GDM1 (cell line): ENCODE measurements around the gene CBR3.

Experiments
- DNase-seq: peaks from one replicate; lab custom pipeline; 2025; lab: John Stamatoyannopoulos, UW

CBR3 gene

DNA sequence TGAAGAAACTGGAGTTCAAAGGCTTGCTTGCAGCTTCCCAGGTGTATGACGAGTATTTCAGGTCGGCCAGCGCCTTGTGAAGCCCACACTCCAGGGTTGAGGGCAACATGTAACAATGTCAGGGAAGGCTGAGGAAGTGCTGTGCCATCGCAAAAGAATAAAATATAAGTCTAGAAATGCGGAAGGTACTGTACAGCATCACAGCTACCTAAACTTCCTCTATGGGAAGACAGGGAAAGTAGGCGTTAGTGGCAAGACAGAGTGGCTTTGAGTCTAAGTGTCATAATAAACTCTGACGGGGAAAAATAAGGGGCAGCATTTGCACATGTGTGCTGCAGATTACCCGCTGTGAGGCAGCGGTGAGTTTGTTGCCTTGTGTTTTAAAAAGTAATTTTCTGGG lies 50.6 kb downstream of the CBR3 start:
- DNase-seq, result no peak

DNA sequence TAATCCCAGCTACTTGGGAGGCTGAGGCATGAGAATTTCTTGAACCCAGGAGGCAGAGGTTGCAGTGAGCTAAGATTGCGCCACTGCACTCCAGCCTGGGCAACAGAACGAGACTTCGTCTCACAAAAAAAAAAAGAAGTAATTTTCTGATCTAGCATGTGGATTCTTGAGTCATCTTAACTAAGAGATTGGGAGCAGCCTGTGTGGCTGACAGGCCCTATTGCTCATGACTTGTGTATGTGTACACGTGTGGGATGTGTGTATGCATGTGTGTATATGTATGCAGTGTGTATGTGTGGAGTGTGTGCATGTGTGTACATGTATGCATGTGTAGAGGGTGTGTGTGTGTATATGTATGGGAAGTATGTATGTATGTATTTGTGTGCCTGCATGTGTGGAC lies 51.2 kb downstream of the CBR3 start:
- DNase-seq, result no peak

DNA sequence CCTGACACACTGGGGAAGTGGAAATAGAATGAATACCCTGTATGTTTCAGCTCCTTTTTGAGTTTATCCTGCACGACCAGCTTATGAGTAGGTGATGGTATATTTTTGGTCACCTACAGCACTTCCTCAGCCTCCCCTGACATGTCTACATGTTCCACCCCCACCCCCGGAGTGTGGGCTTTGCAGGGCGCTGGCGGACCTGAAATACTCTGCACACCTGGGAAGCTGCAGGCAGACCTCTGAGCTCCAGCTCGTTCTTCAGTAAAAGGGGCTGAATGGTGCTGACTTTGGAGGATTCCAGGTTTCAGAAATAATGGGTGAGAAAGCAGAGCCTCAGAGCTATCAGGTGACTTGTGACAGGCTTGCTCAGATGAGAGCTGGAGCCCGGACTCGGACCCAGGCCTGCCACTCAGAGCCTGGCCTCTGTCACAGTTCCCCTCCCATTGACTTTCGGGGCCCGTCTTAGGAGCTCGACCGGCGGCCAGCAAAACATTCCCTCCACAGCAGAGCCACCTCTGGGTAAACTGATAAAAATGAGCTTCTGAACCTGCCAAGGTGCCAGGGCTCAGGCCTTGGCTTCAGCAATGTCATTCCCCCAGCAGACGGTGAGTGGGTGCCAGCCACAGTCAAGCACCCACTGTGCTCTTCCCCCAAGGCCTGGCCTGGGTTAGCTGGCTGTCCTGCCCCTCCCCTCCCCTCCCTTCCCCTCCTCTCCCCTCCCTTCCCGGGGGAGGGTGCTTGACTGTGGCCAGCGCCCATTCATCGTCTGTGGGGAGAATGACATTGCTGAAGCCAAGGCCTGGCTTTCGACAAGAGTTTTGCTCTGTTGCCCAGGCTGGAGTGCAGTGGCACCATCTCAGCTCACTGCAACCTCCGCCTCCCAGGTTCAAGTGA lies 51.9 kb downstream of the CBR3 start:
- no peak for DNase-seq

DNA sequence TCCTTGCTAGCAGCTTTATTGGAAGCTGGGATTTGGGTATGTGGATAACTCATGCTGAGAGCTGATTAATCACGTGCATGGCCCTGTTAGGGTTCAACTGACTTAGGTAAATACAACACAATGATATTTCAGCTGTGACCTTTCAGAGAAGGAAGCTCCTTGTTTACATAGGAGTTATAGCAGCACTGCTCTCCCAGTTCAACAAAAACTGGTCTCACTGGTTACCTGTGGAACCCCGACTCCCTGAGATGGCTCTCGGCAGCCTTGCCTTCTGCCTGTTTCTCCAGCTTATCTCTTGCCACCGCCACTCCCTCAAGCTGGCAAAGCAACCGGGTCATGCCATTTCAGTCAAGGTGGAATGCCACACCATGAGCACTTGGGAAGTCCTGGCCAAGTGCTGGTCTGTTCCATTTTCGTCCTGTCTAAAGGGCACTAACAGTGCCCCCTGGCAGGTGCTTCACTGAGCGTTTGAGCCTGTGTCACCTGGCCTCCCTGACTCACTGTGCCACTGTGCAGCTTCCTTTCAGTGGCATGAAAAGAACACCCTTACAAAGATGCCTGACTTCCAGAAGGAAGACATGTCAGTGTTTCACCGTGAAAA lies 53.3 kb downstream of the CBR3 start:
- DNase-seq, result no peak

DNA sequence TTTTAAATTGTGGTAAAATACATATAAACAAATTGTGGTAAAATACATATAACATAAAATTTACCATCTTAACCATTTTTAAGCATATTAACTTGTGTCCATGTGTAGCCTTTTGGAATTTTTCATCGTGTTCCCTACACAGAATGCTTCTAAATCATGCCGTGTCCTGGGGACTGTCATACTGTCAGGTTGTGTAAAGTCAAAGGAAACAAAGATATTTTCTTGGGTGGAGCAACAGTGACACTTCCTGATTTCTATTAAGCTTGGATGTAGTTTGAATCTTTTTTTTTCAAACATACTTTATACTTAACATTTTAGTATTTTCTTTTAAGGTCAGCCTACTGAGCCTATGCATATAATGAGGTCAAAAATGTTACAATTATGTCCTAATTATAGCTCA lies 54.1 kb downstream of the CBR3 start:
- DNase-seq, result no peak

DNA sequence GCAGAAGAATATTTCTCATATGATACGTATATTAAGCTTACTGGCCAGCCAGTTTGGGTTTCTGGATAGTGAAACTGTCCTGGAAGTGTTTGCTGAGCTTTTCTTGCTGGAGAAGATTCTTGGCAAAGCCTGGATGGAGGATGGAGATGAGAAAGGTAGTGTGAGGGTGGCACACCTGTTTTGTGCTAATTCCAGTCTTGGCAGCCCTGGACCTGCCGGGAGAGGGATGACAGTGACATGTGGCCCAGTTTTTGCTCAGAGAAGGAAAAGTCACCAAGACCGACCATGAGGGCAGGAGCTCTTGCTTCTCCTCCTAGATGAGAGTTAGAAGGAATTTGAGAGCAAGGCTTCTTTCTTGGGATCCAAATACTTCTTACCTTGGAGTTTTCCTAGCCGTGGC lies 55.9 kb downstream of the CBR3 start:
- no peak for DNase-seq

DNA sequence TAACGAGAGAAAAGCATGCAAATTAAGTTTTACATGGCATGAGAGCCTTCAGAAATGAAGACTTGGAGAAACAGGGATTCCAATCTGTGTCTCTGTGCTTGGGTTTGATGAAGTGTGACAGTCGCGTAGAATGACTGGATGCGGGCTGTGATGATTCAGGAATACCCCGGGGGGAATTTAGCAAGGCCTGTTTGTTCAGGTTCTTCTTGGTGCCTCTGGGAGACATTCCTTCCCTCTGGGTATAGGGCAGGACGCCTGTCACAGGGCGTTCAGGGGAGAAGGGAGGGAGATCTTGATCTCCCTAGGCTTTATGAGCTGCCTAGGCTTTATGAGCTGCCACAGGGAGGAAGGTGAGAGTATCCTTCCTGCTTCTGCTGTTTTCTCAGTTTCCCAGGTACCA lies 58.3 kb downstream of the CBR3 start:
- DNase-seq, result no peak

DNA sequence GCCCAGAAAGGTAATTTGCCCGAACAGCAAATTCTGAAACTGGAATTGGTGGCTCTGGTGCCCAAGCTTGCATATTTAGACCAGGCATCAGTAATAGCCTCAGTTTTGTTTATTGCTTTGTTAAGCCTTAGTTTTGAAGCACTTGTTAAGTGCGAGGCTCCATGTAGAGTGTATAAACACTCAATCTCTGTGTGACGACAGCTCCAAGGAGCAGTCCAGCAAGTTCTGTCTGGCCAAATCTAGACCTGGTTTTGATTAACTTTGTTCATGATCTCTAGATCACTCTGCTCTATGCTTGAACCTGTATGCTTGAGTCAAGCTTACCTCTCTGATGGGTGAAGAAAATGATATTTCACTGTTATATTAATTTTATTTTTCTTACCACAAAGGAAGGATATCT lies 59.1 kb downstream of the CBR3 start:
- DNase-seq, result no peak

DNA sequence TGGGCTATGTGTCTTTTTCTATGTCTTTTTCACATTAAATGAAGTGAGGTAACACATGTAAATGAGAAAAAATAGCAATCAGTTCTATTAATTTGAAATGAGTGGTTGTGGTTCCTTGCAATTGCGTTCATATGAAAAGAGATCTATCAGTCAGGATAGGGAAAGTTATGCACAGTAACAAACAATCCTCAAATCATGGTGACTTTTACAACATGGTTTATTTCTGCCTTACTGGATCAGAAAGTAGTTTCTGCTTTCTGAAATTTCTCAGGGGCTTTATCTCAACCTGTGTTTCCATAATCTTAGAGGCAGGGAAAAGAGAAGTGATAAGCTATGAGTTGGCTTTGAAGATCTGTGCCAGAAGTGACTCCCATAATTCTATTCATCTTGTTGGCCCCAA lies 60.7 kb downstream of the CBR3 start:
- no peak for DNase-seq
